Liver (tissue), 9 donors: ENCODE data around the gene FGF12. TPM values are rescaled to one million over a fixed set of nuclear protein-coding genes. Genes with fewer than 3 reads are reported as not detected.

Experiments
- DNase-seq: peaks from one replicate; pipeline ENCODE4 v3.0.0-alpha.2; 2017; ENCODE audit warnings: low spot score
- H3K27ac ChIP-seq, 2 donors: one replicate each; pipeline ENCODE4 v1.7.0; 2013; ENCODE audit warnings: inconsistent platforms in 2 of 2, low read length in 2 of 2, control low read depth in 1 of 2, low read depth in 1 of 2, mild to moderate bottlenecking in 1 of 2
- H3K27me3 ChIP-seq, 4 donors: one replicate each; pipeline versions ENCODE4 v1.6.1 to v1.7.0; 2013; ENCODE audit warnings: low read length in 3 of 4, inconsistent platforms in 1 of 4, mild to moderate bottlenecking in 1 of 4, moderate library complexity in 1 of 4; ENCODE audit not compliant: control insufficient read depth in 4 of 4, insufficient read depth in 4 of 4
- H3K36me3 ChIP-seq, 4 donors: one replicate each; pipeline versions ENCODE4 v1.6.1 to v1.7.0; 2013; ENCODE audit warnings: low read length in 3 of 4, mild to moderate bottlenecking in 3 of 4, low read depth in 1 of 4, moderate library complexity in 1 of 4; ENCODE audit not compliant: control insufficient read depth in 4 of 4, insufficient read depth in 3 of 4
- H3K4me1 ChIP-seq, 4 donors: one replicate each; pipeline versions ENCODE4 v1.6.1 to v1.7.0; 2013; ENCODE audit warnings: low read length in 3 of 4, mild to moderate bottlenecking in 3 of 4, moderate library complexity in 1 of 4; ENCODE audit not compliant: control insufficient read depth in 4 of 4, insufficient read depth in 4 of 4
- H3K4me3 ChIP-seq, 3 donors: one replicate each; pipeline versions ENCODE4 v1.6.1 to v1.7.0; 2013; ENCODE audit warnings: low read length in 3 of 3, control low read depth in 1 of 3, low read depth in 1 of 3, mild to moderate bottlenecking in 1 of 3
- H3K9ac ChIP-seq, 2 donors: one replicate each; pipeline ENCODE4 v1.7.0; 2013; ENCODE audit warnings: low read length in 2 of 2, mild to moderate bottlenecking in 2 of 2, moderate library complexity in 2 of 2, control low read depth in 1 of 2, low read depth in 1 of 2
- H3K9me3 ChIP-seq, 4 donors: one replicate each; pipeline versions ENCODE4 v1.6.1 to v1.7.0; 2013; ENCODE audit warnings: low read length in 3 of 4; ENCODE audit not compliant: control insufficient read depth in 4 of 4
- FOXA1 ChIP-seq: IDR thresholded peaks from 2 replicates; pipeline ENCODE4 v1.6.1; 2016; ENCODE audit warnings: antibody characterized with exemption
- FOXA2 ChIP-seq: IDR thresholded peaks from 2 replicates; pipeline ENCODE4 v1.6.1; 2016; ENCODE audit warnings: antibody characterized with exemption
- GABPA ChIP-seq, 2 donors: IDR thresholded peaks in 1 of 2; conservative IDR thresholded peaks in 1 of 2; 2 replicates each; pipeline ENCODE4 v1.6.1; 2016; ENCODE audit warnings: antibody characterized with exemption in 2 of 2, mild to moderate bottlenecking in 1 of 2, moderate library complexity in 1 of 2
- HNF4A ChIP-seq, 2 donors: conservative IDR thresholded peaks; 2 replicates each; pipeline ENCODE4 v1.6.1; 2016; ENCODE audit warnings: antibody characterized with exemption in 2 of 2, mild to moderate bottlenecking in 2 of 2
- HNF4G ChIP-seq: IDR thresholded peaks from 2 replicates; pipeline ENCODE4 v1.6.1; 2016; ENCODE audit warnings: antibody characterized with exemption
- JUND ChIP-seq, 2 donors: IDR thresholded peaks; 2 replicates each; pipeline ENCODE4 v1.6.1; 2016; ENCODE audit warnings: antibody characterized with exemption in 2 of 2
- NR2F2 ChIP-seq: IDR thresholded peaks from 2 replicates; pipeline ENCODE4 v1.6.1; 2016; ENCODE audit warnings: antibody characterized with exemption
- RXRA ChIP-seq, 2 donors: IDR thresholded peaks; 2 replicates each; pipeline ENCODE4 v1.6.1; 2017 to 2018; ENCODE audit warnings: antibody characterized with exemption in 2 of 2, mild to moderate bottlenecking in 1 of 2
- SP1 ChIP-seq: IDR thresholded peaks from 2 replicates; pipeline ENCODE4 v1.6.1; 2018; ENCODE audit warnings: antibody characterized with exemption, mild to moderate bottlenecking
- TAF1 ChIP-seq: conservative IDR thresholded peaks from 2 replicates; pipeline ENCODE4 v1.6.1; 2016; ENCODE audit warnings: antibody characterized with exemption, mild to moderate bottlenecking
- ZBTB33 ChIP-seq: IDR thresholded peaks from 2 replicates; pipeline ENCODE4 v1.6.1; 2016; ENCODE audit warnings: antibody characterized with exemption
- WGBS: extraction: QIAGEN DNeasy Blood & Tissue Kit; methylation state at CpG from one replicate; pipeline ENCODE4 v1.1.7; 2013; 5-methylcytosine and 5-hydroxymethylcytosine counted together
- polyA plus RNA-seq, 2 donors: library from polyadenylated mRNA; stranded (reverse) in 1 of 2; unstranded in 1 of 2; fragments of 200-250 nt in 1 of 2; fragments of >200 nt in 1 of 2; fragmentation: Nextera tagmentation in 1 of 2; extraction: Ambion mirVana in 1 of 2; gene quantifications; one replicate each; pipeline versions ENCODE4 v1.2.1 to v1.2.3, GENCODE V29; 2013 to 2015
- total RNA-seq, 2 donors: library from RNA; depleted of rRNA; stranded (reverse); fragments of >200 nt; gene quantifications; one replicate each; pipeline ENCODE4 v1.2.3, GENCODE V29; 2014
- TF ChIP-seq, protein P1 (sequence below): IDR thresholded peaks from 2 replicates; pipeline ENCODE4 v1.6.1; 2016; ENCODE audit warnings: antibody characterized with exemption
- TF ChIP-seq, protein P2 (sequence below): IDR thresholded peaks from 2 replicates; pipeline ENCODE4 v1.6.1; 2016; ENCODE audit warnings: antibody characterized with exemption
- TF ChIP-seq, protein P3 (sequence below): fragments of 150-350 bp; IDR thresholded peaks from 2 replicates; pipeline ENCODE4 v1.5.1; 2017; ENCODE audit warnings: improper control_type of control experiment, low read depth, low read length; ENCODE audit not compliant: missing input control
- TF ChIP-seq, protein P4 (sequence below): IDR thresholded peaks from 2 replicates; pipeline ENCODE4 v1.6.1; 2016; ENCODE audit warnings: antibody characterized with exemption, mild to moderate bottlenecking
- donor health status: healthy.
- donor health status: healthy.
- donor health status: healthy.
- donor health status: healthy.
- donor health status: healthy.

The FGF12 gene
- total and polyA plus RNA-seq, 4 donors = 0.11 to 0.59 (median 0.19) TPM

- TF ChIP-seq FOXA1 (no peak), SP1 (no peak), TAF1 (no peak), RXRA (IDR thresholded peaks at IDR 0.05) (no peak), FOXA2 (no peak)
- TF ChIP-seq, protein P1, sequence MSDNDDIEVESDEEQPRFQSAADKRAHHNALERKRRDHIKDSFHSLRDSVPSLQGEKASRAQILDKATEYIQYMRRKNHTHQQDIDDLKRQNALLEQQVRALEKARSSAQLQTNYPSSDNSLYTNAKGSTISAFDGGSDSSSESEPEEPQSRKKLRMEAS = no peak
- TF ChIP-seq, protein P2, sequence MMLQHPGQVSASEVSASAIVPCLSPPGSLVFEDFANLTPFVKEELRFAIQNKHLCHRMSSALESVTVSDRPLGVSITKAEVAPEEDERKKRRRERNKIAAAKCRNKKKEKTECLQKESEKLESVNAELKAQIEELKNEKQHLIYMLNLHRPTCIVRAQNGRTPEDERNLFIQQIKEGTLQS = no peak
These were observed 3.9 kb upstream of the FGF12 start (continued) for GRCh38 chr3:192731233-192731632.

DNA sequence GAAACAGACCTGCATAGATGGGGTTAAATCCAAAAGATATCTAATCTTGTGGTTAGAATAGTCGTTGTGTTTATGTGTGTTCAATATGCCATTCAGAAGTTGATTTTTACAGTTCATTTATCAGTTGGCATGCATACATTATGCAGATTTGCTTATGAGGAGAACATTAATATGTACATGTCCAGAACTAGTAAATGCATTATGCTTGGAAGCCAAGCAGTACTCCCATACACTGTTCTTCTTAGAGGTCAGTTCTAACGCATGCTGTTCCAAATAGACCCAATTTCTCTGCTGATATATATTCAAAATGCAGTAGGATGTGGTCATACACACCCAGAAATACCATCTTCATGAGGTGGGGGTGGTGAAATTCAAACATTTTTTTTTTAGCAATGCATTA is 956 bp downstream of the FGF12 start:
- TF ChIP-seq RXRA (IDR thresholded peaks at IDR 0.05) (no peak), ZBTB33 (no peak), NR2F2 (no peak), HNF4G (no peak), GABPA (IDR thresholded peaks at IDR 0.05 in 1 of 2, conservative IDR thresholded peaks at IDR 0.05 in 1 of 2) (no peak)
- TF ChIP-seq, protein P2 = no peak
- TF ChIP-seq, protein P3, sequence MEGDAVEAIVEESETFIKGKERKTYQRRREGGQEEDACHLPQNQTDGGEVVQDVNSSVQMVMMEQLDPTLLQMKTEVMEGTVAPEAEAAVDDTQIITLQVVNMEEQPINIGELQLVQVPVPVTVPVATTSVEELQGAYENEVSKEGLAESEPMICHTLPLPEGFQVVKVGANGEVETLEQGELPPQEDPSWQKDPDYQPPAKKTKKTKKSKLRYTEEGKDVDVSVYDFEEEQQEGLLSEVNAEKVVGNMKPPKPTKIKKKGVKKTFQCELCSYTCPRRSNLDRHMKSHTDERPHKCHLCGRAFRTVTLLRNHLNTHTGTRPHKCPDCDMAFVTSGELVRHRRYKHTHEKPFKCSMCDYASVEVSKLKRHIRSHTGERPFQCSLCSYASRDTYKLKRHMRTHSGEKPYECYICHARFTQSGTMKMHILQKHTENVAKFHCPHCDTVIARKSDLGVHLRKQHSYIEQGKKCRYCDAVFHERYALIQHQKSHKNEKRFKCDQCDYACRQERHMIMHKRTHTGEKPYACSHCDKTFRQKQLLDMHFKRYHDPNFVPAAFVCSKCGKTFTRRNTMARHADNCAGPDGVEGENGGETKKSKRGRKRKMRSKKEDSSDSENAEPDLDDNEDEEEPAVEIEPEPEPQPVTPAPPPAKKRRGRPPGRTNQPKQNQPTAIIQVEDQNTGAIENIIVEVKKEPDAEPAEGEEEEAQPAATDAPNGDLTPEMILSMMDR = no peak
- peaks cover 0 to 2% (median 0%) of the 10 kb centered on the region in 4 donors for H3K4me1 ChIP-seq
- peaks cover 0 to 9% (median under 1%) of the 10 kb centered on the region in 4 donors for H3K27me3 ChIP-seq
- no peak overlapping the region for H3K27ac ChIP-seq
- DNase-seq = no peak
- no peak overlapping the region for H3K9ac ChIP-seq
- no peak overlapping the region for H3K4me3 ChIP-seq
- H3K36me3 ChIP-seq = no peaks in the 10 kb centered on the region
- WGBS = 47% methylated on average over 2 of the region's 2 CpGs
- no peaks in the 10 kb centered on the region for H3K9me3 ChIP-seq

DNA sequence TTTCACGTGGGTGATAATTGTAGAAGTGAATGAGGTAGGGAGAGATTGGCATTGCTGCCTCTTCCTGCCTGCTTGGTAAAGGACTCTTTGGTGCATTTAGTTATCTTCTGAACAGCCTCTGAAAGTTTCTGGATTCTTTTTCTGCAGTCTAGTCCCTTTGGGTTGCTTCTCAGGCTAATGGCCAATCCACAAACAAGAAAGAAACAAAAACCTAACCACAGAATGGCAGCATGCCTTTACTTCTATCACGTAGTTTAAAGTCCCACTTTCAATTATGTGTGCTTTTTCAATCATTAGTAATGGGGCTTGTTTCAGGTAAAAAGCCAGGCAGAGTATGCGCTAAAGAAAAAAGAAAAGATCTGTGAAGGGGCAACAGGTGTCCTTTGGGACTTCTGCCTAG is 7.4 kb downstream of the FGF12 start:
- H3K27me3 ChIP-seq = no peaks in the 10 kb centered on the region
- no peak overlapping the region for H3K9ac ChIP-seq
- H3K4me1 ChIP-seq = no peaks in the 10 kb centered on the region
- 71% methylated on average over 3 of the region's 3 CpGs for WGBS
- H3K36me3 ChIP-seq = no peaks in the 10 kb centered on the region
- DNase-seq = no peak
- H3K27ac ChIP-seq = no peak overlapping the region
- no peaks in the 10 kb centered on the region for H3K9me3 ChIP-seq
- H3K4me3 ChIP-seq = no peak overlapping the region
- TF ChIP-seq JUND (IDR thresholded peaks at IDR 0.05) (no peak), HNF4G (no peak), SP1 (no peak), FOXA2 (no peak), RXRA (IDR thresholded peaks at IDR 0.05) (no peak), TAF1 (no peak), HNF4A (conservative IDR thresholded peaks at IDR 0.05) (no peak)
- TF ChIP-seq, protein P4, sequence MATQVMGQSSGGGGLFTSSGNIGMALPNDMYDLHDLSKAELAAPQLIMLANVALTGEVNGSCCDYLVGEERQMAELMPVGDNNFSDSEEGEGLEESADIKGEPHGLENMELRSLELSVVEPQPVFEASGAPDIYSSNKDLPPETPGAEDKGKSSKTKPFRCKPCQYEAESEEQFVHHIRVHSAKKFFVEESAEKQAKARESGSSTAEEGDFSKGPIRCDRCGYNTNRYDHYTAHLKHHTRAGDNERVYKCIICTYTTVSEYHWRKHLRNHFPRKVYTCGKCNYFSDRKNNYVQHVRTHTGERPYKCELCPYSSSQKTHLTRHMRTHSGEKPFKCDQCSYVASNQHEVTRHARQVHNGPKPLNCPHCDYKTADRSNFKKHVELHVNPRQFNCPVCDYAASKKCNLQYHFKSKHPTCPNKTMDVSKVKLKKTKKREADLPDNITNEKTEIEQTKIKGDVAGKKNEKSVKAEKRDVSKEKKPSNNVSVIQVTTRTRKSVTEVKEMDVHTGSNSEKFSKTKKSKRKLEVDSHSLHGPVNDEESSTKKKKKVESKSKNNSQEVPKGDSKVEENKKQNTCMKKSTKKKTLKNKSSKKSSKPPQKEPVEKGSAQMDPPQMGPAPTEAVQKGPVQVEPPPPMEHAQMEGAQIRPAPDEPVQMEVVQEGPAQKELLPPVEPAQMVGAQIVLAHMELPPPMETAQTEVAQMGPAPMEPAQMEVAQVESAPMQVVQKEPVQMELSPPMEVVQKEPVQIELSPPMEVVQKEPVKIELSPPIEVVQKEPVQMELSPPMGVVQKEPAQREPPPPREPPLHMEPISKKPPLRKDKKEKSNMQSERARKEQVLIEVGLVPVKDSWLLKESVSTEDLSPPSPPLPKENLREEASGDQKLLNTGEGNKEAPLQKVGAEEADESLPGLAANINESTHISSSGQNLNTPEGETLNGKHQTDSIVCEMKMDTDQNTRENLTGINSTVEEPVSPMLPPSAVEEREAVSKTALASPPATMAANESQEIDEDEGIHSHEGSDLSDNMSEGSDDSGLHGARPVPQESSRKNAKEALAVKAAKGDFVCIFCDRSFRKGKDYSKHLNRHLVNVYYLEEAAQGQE = no peak
- TF ChIP-seq, protein P2 = no peak
- TF ChIP-seq, protein P3 = no peak
